HG03469 (cell line): ENCODE results near the gene AFAP1.

ENCODE experiments used
- ATAC-seq: cut with Tn5 transposase; IDR thresholded peaks from one replicate; pipeline ENCODE4 v1.9.1; 2021; ENCODE audit warnings: mild to moderate bottlenecking, moderate library complexity, moderate number of reproducible peaks; ENCODE audit not compliant: unreplicated experiment

AFAP1 gene

GRCh38 chr4:7726665-7727413, 212.8 kb downstream of the AFAP1 start:
- ATAC-seq = no peak

GRCh38 chr4:7725951-7726350, 213.7 kb downstream of the AFAP1 start:
- ATAC-seq = no peak

GRCh38 chr4:7723625-7724024, 216.0 kb downstream of the AFAP1 start:
- no peak for ATAC-seq

- no peak for ATAC-seq
Measured at GRCh38 chr4:7722766-7723387, 216.8 kb downstream of the AFAP1 start.

GRCh38 chr4:7721984-7722551, 217.6 kb downstream of the AFAP1 start:
- no peak for ATAC-seq

- no peak for ATAC-seq
Measured at GRCh38 chr4:7719354-7720174, 220.1 kb downstream of the AFAP1 start.

GRCh38 chr4:7717946-7718490, 221.6 kb downstream of the AFAP1 start:
- ATAC-seq = no peak

GRCh38 chr4:7717161-7717560, 222.5 kb downstream of the AFAP1 start:
- no peak for ATAC-seq

- ATAC-seq = no peak
Measured at GRCh38 chr4:7716010-7716721, 223.5 kb downstream of the AFAP1 start.

- ATAC-seq = no peak
Measured at GRCh38 chr4:7715271-7716009, 224.2 kb downstream of the AFAP1 start.

GRCh38 chr4:7714738-7715137, 224.9 kb downstream of the AFAP1 start:
- no peak for ATAC-seq

- ATAC-seq = no peak
Measured at GRCh38 chr4:7714176-7714575, 225.5 kb downstream of the AFAP1 start.

GRCh38 chr4:7713757-7714156, 225.9 kb downstream of the AFAP1 start:
- no peak for ATAC-seq

GRCh38 chr4:7712021-7712671, 227.5 kb downstream of the AFAP1 start:
- ATAC-seq = no peak

- ATAC-seq = no peak
Measured at GRCh38 chr4:7711307-7711963, 228.2 kb downstream of the AFAP1 start.

GRCh38 chr4:7710576-7711306, 228.9 kb downstream of the AFAP1 start:
- no peak for ATAC-seq

- ATAC-seq = no peak
Measured at GRCh38 chr4:7710126-7710525, 229.5 kb downstream of the AFAP1 start.

- ATAC-seq = no peak
Measured at GRCh38 chr4:7709431-7709830, 230.2 kb downstream of the AFAP1 start.
